HAP-1 (cell line): ENCODE data around the gene DOK1.

Source experiments
- DNase-seq, 2 experiments: peaks; one replicate each; pipeline ENCODE4 v3.0.0-alpha.2; 2016 to 2020; ENCODE audit warnings: low spot score in 2 of 2
- H3K27me3 ChIP-seq: fragments of 250-450 bp; sonication (Bioruptor Pico); 2 replicates; pipeline ENCODE4 v1.5.1; 2020; ENCODE audit warnings: low read depth, mild to moderate bottlenecking, moderate library complexity
- H3K36me3 ChIP-seq: fragments of 250-450 bp; sonication (Bioruptor Pico); replicated peaks from 2 replicates; pipeline ENCODE4 v1.5.1; 2020; ENCODE audit warnings: mild to moderate bottlenecking
- H3K4me1 ChIP-seq: fragments of 250-450 bp; sonication (Bioruptor Pico); 2 replicates; pipeline ENCODE4 v1.5.1; 2020; ENCODE audit warnings: mild to moderate bottlenecking
- H3K4me3 ChIP-seq: fragments of 250-450 bp; sonication (Bioruptor Pico); 2 replicates; pipeline ENCODE4 v1.5.1; 2020; ENCODE audit warnings: mild to moderate bottlenecking, moderate library complexity
- H3K9me3 ChIP-seq: fragments of 250-450 bp; sonication (Bioruptor Pico); 2 replicates; pipeline ENCODE4 v1.5.1; 2020; ENCODE audit warnings: mild to moderate bottlenecking, moderate library complexity
- in situ Hi-C: fragments of 300-500 bp; cut with MboI; formaldehyde crosslinking; loops from 3 replicates; pipeline ENCODE4 v1.14.3; 2020; ENCODE audit warnings: low sequenced_read_pairs, inconsistent platforms, mixed read lengths

The DOK1 gene

GRCh38 chr2:74515981-74516633 is 38.4 kb upstream of the DOK1 start:
- Histone ChIP-seq H3K4me3 (no peak overlapping the region), H3K4me1 (no peaks in the 10 kb centered on the region), H3K27me3 (no peaks in the 10 kb centered on the region), H3K9me3 (no peaks in the 10 kb centered on the region), H3K36me3 (no peaks in the 10 kb centered on the region)
- DNase-seq, result no peak
- in situ Hi-C loops, result no loop called here

GRCh38 chr2:74516650-74517049 is 37.9 kb upstream of the DOK1 start:
- in situ Hi-C loops, result no loop called here
- H3K4me3 ChIP-seq, result no peak overlapping the region
- no peaks in the 10 kb centered on the region for H3K4me1 ChIP-seq
- H3K36me3 ChIP-seq, result no peaks in the 10 kb centered on the region
- DNase-seq, result no peak
- H3K9me3 ChIP-seq, result no peaks in the 10 kb centered on the region
- no peaks in the 10 kb centered on the region for H3K27me3 ChIP-seq

- in situ Hi-C loops, result no loop called here
- Histone ChIP-seq H3K27me3 (no peaks in the 10 kb centered on the region), H3K4me1 (no peaks in the 10 kb centered on the region), H3K4me3 (no peak overlapping the region), H3K9me3 (no peaks in the 10 kb centered on the region), H3K36me3 (peaks cover 19% of the 10 kb centered on the region)
- no peak for DNase-seq
These were observed 32.0 kb upstream of the DOK1 start for GRCh38 chr2:74522516-74522915.

GRCh38 chr2:74524005-74524404 is 30.5 kb upstream of the DOK1 start:
- Histone ChIP-seq H3K9me3 (no peaks in the 10 kb centered on the region), H3K4me1 (peaks cover 8% of the 10 kb centered on the region), H3K27me3 (no peaks in the 10 kb centered on the region), H3K36me3 (peaks cover 27% of the 10 kb centered on the region), H3K4me3 (no peak overlapping the region)
- in situ Hi-C loops, result no loop called here
- DNase-seq, result no peak

DNA sequence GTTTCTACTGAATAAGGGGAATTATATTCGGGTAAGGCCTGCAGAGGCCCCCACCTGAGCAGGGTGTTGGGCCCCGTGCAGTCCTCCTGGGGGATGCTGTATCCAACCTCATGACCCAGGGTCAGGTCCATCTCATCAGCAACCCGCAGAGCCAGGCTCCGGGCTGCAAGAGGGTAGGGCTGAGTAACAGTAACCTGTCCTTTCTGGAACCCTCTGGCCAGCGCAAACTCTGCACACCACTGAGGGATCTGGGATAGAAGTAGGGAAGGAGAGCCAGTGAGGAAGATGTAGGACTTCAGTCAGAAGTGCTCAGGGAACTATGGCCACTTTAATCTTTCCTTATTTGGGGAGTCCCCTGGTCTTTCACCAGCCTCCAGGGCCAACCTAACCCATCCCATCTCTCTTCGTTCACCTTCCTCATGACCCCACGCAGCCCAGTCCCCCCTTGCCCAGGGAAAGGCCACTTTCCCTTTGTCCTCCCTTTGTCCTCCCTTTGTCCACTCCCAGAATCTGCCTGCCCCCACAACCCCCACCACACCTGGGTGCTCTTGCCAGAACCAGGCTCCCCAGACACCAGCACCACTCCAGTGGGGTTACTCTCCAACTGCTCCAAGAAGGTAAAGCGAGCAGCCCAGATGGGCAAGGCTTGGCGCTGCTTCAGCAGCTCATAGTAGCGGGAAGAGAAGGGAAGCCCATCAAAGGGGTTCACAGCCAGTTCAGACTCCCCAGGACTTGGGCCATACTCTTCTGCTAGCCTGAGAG is 29.4 kb upstream of the DOK1 start:
- Histone ChIP-seq H3K4me3 (no peak overlapping the region), H3K9me3 (no peaks in the 10 kb centered on the region), H3K27me3 (no peaks in the 10 kb centered on the region), H3K4me1 (peaks cover 8% of the 10 kb centered on the region), H3K36me3 (peaks cover 29% of the 10 kb centered on the region)
- no peak for DNase-seq
- in situ Hi-C loops, result no loop called here

DNA sequence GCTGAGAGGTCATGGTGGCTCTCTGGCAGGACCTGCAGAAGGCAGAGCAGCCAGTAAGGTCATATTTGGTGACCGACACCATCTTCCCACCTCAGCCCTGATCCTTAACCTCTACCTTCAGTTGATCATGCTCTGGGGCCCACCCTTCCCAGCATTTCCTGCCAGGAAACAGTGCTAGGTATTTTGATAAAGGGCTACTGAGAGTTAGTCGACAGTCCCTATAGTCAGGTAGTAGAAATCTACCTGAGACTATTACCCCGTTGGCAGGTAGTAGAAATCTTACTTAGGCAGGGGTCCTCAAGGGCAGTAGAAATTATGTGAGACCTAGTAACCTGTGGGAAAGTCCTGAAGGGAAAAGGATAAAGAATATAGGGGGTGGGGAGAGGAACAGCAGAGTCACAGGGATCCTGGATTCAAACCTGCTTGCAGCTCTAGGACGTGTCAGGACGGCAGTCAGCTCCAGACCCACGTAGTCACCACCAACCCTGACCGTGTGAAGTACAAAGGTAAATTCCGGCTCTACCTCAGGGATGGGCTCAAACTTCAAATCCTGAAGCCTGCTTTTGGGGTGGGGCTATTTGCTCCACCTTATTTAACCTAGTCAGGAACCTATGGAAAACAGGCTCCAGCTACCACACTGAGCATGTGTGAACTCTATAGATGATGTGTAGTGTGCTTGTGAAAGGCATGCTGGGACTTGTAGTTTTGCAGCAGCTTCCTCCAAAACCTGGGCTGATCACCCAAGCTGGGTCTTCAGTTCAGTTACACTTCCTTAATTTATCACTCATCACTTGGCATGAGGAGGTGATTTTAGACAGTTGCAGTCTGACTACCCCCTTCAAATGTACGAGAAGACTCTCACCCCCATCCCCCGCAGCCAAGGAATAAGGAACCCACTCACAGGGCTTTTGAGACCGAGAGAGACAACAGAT is 28.5 kb upstream of the DOK1 start, which contains the start of gene DQX1:
Gene DQX1, minus strand, starts transcription at position 515 of the 932 bp plus-strand sequence. Its CDS starts 502 bp downstream, at position 13.
- H3K27me3 ChIP-seq, result no peaks in the 10 kb centered on the region
- in situ Hi-C loops, result no loop called here
- H3K4me3 ChIP-seq, result no peak within 1 kb of the TSS
- no peaks in the 10 kb centered on the region for H3K9me3 ChIP-seq
- H3K4me1 ChIP-seq, result peaks cover 9% of the 10 kb centered on the region
- H3K36me3 ChIP-seq, result peaks cover 31% of the 10 kb centered on the region
- no peak for DNase-seq

GRCh38 chr2:74526649-74527230 is 27.8 kb upstream of the DOK1 start:
- in situ Hi-C loops, result no loop called here
- Histone ChIP-seq H3K36me3 (peaks cover 38% of the 10 kb centered on the region), H3K4me3 (no peak overlapping the region), H3K4me1 (peaks cover 13% of the 10 kb centered on the region), H3K9me3 (no peaks in the 10 kb centered on the region), H3K27me3 (no peaks in the 10 kb centered on the region)
- no peak for DNase-seq

GRCh38 chr2:74527741-74528140 is 26.8 kb upstream of the DOK1 start:
- Histone ChIP-seq H3K4me1 (peaks cover 13% of the 10 kb centered on the region), H3K36me3 (peaks cover 47% of the 10 kb centered on the region)

GRCh38 chr2:74528600-74529356 is 25.7 kb upstream of the DOK1 start:
- DNase-seq, result no peak
- Histone ChIP-seq H3K4me3 (peak overlapping the region; percentile 80), H3K36me3 (peaks cover 57% of the 10 kb centered on the region), H3K4me1 (peaks cover 13% of the 10 kb centered on the region), H3K27me3 (no peaks in the 10 kb centered on the region), H3K9me3 (no peaks in the 10 kb centered on the region)
- in situ Hi-C loops, result no loop called here

More at GRCh38 chr2:74527741-74528140, 26.8 kb upstream of the DOK1 start:
- no peak for DNase-seq
- in situ Hi-C loops, result no loop called here
- H3K4me3 ChIP-seq, result peak overlapping the region; percentile 80
- no peaks in the 10 kb centered on the region for H3K9me3 ChIP-seq
- H3K27me3 ChIP-seq, result no peaks in the 10 kb centered on the region

DNA sequence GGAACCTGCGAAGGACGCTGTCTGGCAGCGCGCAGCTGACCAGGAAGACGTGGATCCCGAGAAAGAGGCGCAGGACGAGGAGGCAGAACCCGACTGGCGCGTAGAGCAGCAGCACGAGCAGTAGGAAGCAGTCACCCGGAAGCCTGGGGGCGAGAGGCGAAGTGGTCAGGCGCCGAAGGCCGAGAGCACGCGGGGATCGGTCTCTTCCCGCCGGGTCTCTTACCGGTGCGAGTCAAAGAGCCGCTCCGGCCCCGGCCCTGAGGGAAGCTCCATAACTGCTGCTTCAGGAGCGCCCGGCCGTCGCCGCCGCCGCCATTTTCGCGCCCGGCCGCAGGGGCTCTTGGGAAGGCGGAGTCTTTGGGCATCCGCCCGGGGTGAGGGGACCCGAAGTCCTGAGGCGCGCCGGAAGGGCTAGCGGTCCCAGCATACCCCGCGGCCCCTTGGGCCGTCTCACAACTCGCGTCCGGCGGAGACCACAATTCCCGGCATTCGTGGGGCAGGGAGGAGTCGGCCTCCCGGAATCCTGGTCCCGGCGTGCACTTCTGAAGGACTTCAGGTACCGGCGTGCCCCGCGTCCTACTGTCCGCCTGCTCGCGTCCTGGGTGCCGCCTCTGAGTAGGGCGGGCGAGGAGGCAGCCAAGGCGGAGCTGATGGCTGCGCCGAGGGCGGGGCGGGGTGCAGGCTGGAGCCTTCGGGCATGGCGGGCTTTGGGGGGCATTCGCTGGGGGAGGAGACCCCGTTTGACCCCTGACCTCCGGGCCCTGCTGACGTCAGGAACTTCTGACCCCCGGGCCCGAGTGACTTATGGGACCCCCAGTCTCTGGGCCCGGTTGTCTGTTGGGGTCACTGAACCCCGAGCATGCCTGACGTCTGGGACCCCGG is 24.9 kb upstream of the DOK1 start, which contains the start of the genes AUP1 and HTRA2:
Gene AUP1, minus strand, starts transcription at position 350 of the 882 bp plus-strand sequence. Its CDS starts 77 bp downstream, at position 273.
Gene HTRA2, plus strand, starts transcription at position 577 of the 882 bp plus-strand sequence. Its CDS starts 74 bp downstream, at position 651.
- DNase-seq, result peak; percentile 98 to 99
- peaks cover 58% of the 10 kb centered on the region for H3K36me3 ChIP-seq
- in situ Hi-C loops, result no loop called here
- H3K4me1 ChIP-seq, result peaks cover 13% of the 10 kb centered on the region
- H3K27me3 ChIP-seq, result no peaks in the 10 kb centered on the region
- H3K9me3 ChIP-seq, result no peaks in the 10 kb centered on the region
- peak within 1 kb of the TSS; percentile 80 for H3K4me3 ChIP-seq

- H3K9me3 ChIP-seq, result no peaks in the 10 kb centered on the region
- no peaks in the 10 kb centered on the region for H3K27me3 ChIP-seq
- peaks cover 13% of the 10 kb centered on the region for H3K4me1 ChIP-seq
- peaks cover 58% of the 10 kb centered on the region for H3K36me3 ChIP-seq
- in situ Hi-C loops, result no loop called here
- peak; percentile 45 to 69 for DNase-seq
- peak overlapping the region; percentile 80 for H3K4me3 ChIP-seq
These were observed 24.0 kb upstream of the DOK1 start for GRCh38 chr2:74530239-74531187.
